Measurements from ENCODE around the gene SLC11A2.
"Not testable (repeated sequence)": the region's sequence is repeated elsewhere in the genome, so short reads cannot be mapped to it uniquely, and the experiment has no call there.

SLC11A2 gene

DNA sequence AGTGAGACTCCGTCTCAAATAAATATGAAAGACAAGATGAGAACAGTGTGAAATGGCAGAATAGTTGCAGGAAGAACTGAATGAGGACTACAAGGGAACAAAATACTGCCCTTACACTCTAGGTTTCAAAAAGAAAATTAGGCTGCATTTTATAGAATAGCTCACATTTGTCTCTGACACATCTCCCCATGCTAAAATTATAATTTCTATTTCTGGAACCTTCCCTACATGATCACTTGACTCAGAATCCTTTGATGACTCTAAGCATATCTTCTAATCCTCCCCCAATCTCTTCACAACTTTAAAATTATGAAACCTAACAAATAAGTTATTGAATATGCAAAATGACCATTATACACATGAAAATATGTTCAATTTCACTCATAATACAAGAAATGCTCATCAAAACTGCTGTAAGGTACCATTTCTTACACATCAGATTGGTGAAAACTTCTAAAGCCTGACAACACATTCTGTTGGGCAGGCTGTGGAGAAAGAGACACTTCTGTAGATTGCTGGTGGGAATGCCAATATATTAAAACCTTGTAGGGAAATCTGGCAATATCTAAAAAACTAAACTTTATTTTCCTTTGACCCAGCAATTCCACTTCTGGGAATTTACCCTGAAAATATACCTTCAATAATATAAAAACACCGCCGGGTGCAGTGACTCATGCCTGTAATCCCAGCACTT is 78.1 kb downstream of the SLC11A2 start:
- no peak for DNase-seq

DNA sequence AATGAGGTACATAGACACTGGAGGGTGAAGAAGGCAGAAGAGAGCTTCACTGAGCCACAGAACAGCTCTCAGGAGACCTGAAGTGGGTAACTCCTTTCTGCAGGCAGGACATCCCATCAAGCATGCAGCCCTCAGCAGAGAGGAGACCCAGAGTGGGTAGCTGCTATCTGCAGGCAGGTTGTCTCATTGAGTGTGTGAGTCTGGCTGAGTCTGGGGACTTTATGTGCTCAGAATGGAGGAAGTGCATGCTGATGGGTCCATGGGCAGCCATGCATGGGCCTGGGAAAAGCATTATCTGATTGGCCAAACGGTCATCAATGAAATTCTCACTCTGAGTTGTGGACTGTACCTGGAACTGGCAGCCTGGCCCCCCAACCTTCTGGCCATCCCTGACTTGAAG is 88.5 kb downstream of the SLC11A2 start:
- DNase-seq, result no peak

- DNase-seq, result no peak
Measured at GRCh38 chr12:50936821-50937530, 89.2 kb downstream of the SLC11A2 start.

- no peak for DNase-seq
Measured at GRCh38 chr12:50934981-50935807, 91.0 kb downstream of the SLC11A2 start.

DNA sequence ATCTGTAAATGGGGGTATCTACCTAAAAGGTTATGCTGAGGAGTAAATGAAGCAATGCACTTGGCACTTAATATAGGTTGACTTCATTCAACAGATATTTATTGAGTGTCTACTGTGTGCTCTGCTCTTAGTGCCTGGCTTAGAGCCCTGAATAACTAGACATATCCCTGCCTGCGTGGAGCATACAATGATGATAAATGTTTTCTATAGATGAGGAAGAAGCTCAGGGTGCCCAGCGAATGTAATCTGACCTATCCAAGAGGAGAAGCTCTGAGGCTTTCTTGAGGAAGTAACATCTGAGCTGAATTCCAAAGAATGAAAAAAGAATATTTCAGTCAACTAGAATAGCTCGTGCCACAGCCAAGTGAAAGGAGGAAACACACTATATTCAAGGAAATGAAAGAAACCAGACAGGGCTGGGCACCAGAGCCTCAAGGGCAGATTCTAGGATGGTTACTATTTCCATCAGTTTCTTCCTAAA is 91.8 kb downstream of the SLC11A2 start:
- DNase-seq, result no peak

DNA sequence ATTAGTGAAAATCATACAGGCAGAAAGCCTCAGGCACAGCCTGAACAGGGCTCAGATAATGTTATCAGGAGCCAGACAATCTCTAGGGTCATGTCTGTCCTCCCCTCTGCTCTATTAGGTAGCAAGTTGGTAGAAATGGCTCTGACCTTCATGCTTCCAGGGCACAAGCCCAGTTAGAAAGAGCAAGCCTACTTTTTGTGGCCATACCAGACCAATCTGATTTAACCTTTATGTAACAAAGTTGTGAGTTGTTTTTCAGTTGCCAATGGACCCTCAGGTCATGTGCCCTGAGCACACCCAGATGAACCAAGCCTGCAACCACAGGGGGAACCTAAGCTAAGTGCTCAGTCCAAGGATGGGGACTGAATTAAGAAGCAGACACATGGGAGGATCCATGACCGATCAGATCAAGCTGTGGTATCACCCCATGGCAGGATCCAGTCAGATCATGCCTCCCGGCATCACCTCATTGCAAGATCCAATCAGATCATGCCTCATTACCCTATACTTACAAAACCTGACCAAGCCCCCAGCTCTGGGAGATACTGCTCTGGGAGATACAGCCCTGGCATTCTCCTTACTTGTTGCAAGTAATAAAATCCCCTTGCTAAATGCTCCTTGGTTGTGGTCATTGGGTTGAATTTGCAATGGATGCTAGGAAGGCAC is 92.6 kb downstream of the SLC11A2 start:
- no peak for DNase-seq

GRCh38 chr12:50932787-50933280 is 93.3 kb downstream of the SLC11A2 start:
- DNase-seq, result no peak

GRCh38 chr12:50930477-50930876 is 95.7 kb downstream of the SLC11A2 start:
- DNase-seq, result not testable (repeated sequence)

GRCh38 chr12:50929831-50930230 is 96.4 kb downstream of the SLC11A2 start:
- DNase-seq, result no peak

All from left hindlimb (tissue), 1 donor.